Upper lobe of left lung (tissue), 6 donors: ENCODE data around the gene IRGM. TPM values are rescaled to one million over a fixed set of nuclear protein-coding genes. Genes with fewer than 3 reads are reported as not detected.
"Not testable (repeated sequence)": the region's sequence is repeated elsewhere in the genome, so short reads cannot be mapped to it uniquely, and the experiment has no call there.

Experiments used
- ATAC-seq, 2 donors: fragments of 200-7000 bp; cut with Tn5 transposase; one replicate each; pipeline ENCODE4 v1.9.1; 2022; ENCODE audit warnings: mild to moderate bottlenecking in 2 of 2, moderate library complexity in 2 of 2; ENCODE audit not compliant: low FRiP score in 2 of 2
- DNase-seq, 2 donors: peaks; one replicate each; pipeline ENCODE4 v3.0.0-alpha.2; 2019 to 2020
- H3K27ac ChIP-seq, 4 donors: fragments of 200-600 bp; sonication (generic); one replicate each; pipeline ENCODE4 v1.5.1; 2016 to 2019
- H3K27me3 ChIP-seq, 4 donors: fragments of 200-600 bp; sonication (generic); one replicate each; pipeline ENCODE4 v1.5.1; 2017 to 2019
- H3K36me3 ChIP-seq, 4 donors: fragments of 200-600 bp; sonication (generic); one replicate each; pipeline ENCODE4 v1.5.1; 2016 to 2019
- H3K4me1 ChIP-seq, 4 donors: fragments of 200-600 bp; sonication (generic); one replicate each; pipeline ENCODE4 v1.5.1; 2018 to 2019
- H3K4me3 ChIP-seq, 4 donors: fragments of 200-600 bp; sonication (generic); one replicate each; pipeline ENCODE4 v1.5.1; 2017 to 2019; ENCODE audit warnings: mild to moderate bottlenecking in 2 of 4, moderate library complexity in 1 of 4
- H3K9me3 ChIP-seq, 4 donors: fragments of 200-600 bp; sonication (generic); one replicate each; pipeline ENCODE4 v1.5.1; 2018 to 2019
- EP300 ChIP-seq, 4 donors: sonication (generic); formaldehyde crosslinking; IDR thresholded peaks; one replicate each; pipeline ENCODE4 v1.5.1; 2017; ENCODE audit warnings: antibody characterized with exemption in 4 of 4, control low read depth in 2 of 4
- POLR2A ChIP-seq, 4 donors: fragments of 450-650 bp; IDR thresholded peaks; one replicate each; pipeline ENCODE4 v1.5.1; 2016 to 2017; ENCODE audit warnings: antibody characterized with exemption in 4 of 4, mild to moderate bottlenecking in 2 of 4
- POLR2AphosphoS5 ChIP-seq, 2 donors: sonication (generic); formaldehyde crosslinking; IDR thresholded peaks; one replicate each; pipeline ENCODE4 v1.5.1; 2017; ENCODE audit warnings: antibody characterized with exemption in 2 of 2
- WGBS, 2 donors: methylation state at CpG; one replicate each; pipeline ENCODE4 v1.1.5; 2017 to 2018; 5-methylcytosine and 5-hydroxymethylcytosine counted together
- total RNA-seq, 6 donors: library from RNA; depleted of rRNA in 4 of 6; stranded (reverse); fragments of >200 nt in 4 of 6; gene quantifications; one replicate each; pipeline versions ENCODE4 v1.1.0 to v1.2.1, GENCODE V29; 2016 to 2021
- TF ChIP-seq, protein P1 (sequence below), 6 experiments: fragments of 450-650 bp in 4 of 6; fragments of 200-600 bp in 2 of 6; sonication (generic) in 2 of 6; IDR thresholded peaks; one replicate each; pipeline ENCODE4 v1.5.1; 2016 to 2019; ENCODE audit warnings: antibody characterized with exemption in 6 of 6
- donor health status: DM: no; HTN: no; CAD: no; lungs with moderate emphysema.
- donor health status: DM: no; HTN: yes; CAD: no; lungs with severe emphysema.

Gene IRGM, protein sequence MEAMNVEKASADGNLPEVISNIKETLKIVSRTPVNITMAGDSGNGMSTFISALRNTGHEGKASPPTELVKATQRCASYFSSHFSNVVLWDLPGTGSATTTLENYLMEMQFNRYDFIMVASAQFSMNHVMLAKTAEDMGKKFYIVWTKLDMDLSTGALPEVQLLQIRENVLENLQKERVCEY
- 1 to 10 TPM in 2 of 6 donors, under 1 TPM in 3, not detected in 1; 0.17 to 7.5 (median 0.71) TPM for total RNA-seq

DNA sequence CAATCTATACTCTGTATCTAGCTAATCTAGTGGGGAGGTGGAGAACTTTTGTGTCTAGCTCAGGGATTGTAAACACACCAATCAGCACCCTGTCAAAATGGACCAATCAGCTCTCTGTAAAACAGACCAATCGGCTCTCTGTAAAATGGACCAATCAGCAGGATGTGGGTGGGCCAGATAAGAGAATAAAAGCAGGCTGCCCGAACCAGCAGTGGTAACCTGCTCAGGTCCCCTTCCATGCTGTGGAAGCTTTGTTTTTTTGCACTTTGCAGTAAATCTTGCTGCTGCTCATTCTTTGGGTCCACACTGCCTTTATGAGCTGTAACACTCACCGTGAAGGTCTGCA is at the start of gene IRGM:
IRGM (plus strand) TSS at position 214 of the 346 bp plus-strand sequence. CDS start 1,603 bp downstream, outside the sequence.
- not testable (repeated sequence) for H3K36me3 ChIP-seq

DNA sequence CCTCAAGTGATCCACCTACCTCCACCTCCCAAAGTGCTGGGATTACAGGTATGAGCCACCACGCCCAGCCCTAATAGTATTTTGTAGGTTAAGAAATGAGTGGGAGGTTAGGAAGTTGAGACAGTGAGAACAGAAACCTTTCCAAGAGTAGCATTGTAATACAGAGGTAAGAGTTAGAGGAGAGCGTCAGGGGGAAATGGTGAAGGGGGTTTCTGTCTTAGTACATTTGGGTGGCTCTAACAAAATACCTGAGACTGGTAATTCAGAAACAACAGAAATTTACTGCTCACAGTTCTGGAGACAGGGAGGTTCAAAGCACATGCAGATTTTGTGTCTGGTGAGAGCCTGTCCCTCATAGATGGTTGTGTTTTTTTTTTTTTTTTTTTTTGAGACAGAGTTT is 48.9 kb upstream of the IRGM start:
- Histone ChIP-seq H3K27me3 (no peaks in the 10 kb centered on the region), H3K4me1 (peaks cover 0 to 13% (median 5%) of the 10 kb centered on the region in 4 donors), H3K4me3 (no peak overlapping the region), H3K36me3 (peaks cover 5 to 28% (median 13%) of the 10 kb centered on the region in 4 donors), H3K27ac (no peak overlapping the region), H3K9me3 (no peaks in the 10 kb centered on the region)
- no peak for ATAC-seq
- TF ChIP-seq, protein P1, sequence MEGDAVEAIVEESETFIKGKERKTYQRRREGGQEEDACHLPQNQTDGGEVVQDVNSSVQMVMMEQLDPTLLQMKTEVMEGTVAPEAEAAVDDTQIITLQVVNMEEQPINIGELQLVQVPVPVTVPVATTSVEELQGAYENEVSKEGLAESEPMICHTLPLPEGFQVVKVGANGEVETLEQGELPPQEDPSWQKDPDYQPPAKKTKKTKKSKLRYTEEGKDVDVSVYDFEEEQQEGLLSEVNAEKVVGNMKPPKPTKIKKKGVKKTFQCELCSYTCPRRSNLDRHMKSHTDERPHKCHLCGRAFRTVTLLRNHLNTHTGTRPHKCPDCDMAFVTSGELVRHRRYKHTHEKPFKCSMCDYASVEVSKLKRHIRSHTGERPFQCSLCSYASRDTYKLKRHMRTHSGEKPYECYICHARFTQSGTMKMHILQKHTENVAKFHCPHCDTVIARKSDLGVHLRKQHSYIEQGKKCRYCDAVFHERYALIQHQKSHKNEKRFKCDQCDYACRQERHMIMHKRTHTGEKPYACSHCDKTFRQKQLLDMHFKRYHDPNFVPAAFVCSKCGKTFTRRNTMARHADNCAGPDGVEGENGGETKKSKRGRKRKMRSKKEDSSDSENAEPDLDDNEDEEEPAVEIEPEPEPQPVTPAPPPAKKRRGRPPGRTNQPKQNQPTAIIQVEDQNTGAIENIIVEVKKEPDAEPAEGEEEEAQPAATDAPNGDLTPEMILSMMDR (IDR thresholded peaks at IDR 0.05) = no peak
- TF ChIP-seq POLR2AphosphoS5 (IDR thresholded peaks at IDR 0.05) = no peak
- no peak for TF ChIP-seq POLR2A (IDR thresholded peaks at IDR 0.05)
- no peak for TF ChIP-seq EP300 (IDR thresholded peaks at IDR 0.05)
- 89 to 96% methylated on average over 2 of the region's 2 CpGs for WGBS, 2 donors
- no peak for DNase-seq

More for the DNA sequence above, at the start of gene IRGM:
- not testable (repeated sequence) for H3K4me1 ChIP-seq, H3K9me3 ChIP-seq, H3K27me3 ChIP-seq, ATAC-seq, DNase-seq
- H3K27ac ChIP-seq = peak within 1 kb of the TSS in 1 of 4 donors; percentile 13
- WGBS, 2 donors = 38 to 60% methylated on average over 3 of the region's 3 CpGs
- H3K4me3 ChIP-seq = peak within 1 kb of the TSS in 2 of 4 donors; percentile 7 to 20

DNA sequence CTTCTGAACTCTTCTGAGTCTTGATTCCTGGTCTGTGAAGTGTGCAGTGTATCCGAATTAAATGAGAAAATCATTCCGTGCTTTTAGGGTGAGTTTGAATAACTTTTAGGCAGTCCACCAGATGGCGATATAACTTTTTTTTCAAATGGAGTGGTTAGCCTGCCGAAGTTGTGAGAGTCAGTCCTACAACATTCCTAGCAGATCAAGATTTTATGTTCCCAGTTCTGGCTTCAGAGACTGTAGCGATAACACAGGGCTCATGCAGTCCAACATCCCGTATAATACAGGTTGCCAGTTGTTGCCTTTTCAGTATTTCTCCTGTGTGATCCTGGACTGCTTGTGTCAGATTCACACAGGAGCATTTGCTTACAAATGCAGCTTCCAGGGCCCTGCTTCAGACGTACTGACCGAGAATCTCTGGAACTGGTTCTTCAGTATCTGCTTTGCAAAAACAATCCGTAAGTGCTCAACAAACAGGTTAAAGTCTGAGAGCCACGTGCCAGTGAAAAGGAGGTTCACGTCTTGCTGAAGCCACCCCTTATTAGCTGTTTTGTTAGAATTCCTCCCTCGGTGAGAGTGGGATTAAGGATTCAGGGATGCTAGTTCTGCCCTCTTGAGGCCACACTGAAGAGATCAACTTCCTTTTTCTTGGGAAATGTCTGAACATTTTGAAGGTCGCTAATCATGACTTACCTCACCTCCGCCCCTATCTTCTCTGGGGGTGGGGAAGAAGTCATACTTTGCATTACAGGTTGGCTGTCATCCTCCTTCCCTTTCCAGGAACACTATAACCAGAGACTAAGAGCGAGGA is 45.0 kb upstream of the IRGM start:
- no peak for DNase-seq
- WGBS, 2 donors = 9 to 12% methylated on average over 15 of the region's 15 CpGs
- peak overlapping the region in 3 of 4 donors; percentile 19 to 44 (median 40) for H3K4me3 ChIP-seq

DNA sequence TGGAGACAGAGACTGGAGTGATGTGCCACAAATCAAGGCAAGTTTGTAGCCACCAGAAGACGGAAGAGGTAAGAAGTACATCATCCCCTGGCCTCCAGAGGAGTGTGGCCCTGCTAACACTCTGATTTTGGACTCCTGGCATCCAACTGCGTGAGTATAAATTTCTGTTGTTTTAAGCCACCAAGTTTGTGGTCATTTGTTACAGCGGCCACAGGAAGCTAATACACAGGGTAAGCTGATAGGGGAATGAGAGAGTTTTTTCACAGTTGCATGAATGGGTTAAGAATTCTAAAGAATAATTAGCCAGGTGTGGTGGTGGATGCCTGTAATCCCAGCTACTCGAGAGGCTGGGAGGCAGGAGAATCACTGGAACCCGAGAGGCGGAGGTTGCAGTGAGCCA is 41.9 kb upstream of the IRGM start:
- TF ChIP-seq POLR2AphosphoS5 (IDR thresholded peaks at IDR 0.05) (no peak), EP300 (IDR thresholded peaks at IDR 0.05) (no peak), POLR2A (IDR thresholded peaks at IDR 0.05) (no peak)
- TF ChIP-seq, protein P1 (IDR thresholded peaks at IDR 0.05) = no peak
- ATAC-seq (no peak), DNase-seq (no peak)
- Histone ChIP-seq H3K27ac (no peak overlapping the region), H3K36me3 (no peaks in the 10 kb centered on the region), H3K4me3 (no peak overlapping the region), H3K4me1 (peaks cover 0 to 13% (median 5%) of the 10 kb centered on the region in 4 donors), H3K27me3 (no peaks in the 10 kb centered on the region), H3K9me3 (no peaks in the 10 kb centered on the region)
- 93 to 94% methylated on average over 6 of the region's 6 CpGs for WGBS, 2 donors

More for the DNA sequence above, 45.0 kb upstream of the IRGM start:
- TF ChIP-seq POLR2A (IDR thresholded peaks at IDR 0.05) = no peak
- no peak for TF ChIP-seq POLR2AphosphoS5 (IDR thresholded peaks at IDR 0.05)
- TF ChIP-seq, protein P1 (IDR thresholded peaks at IDR 0.05) = peak; percentile 12 to 61 (median 44)
- ATAC-seq = peak; percentile 88 to 93
- H3K27me3 ChIP-seq = no peaks in the 10 kb centered on the region
- peaks cover 0 to 15% (median 4%) of the 10 kb centered on the region in 4 donors for H3K36me3 ChIP-seq
- no peaks in the 10 kb centered on the region for H3K9me3 ChIP-seq
- peak overlapping the region in 3 of 4 donors; percentile 40 to 65 (median 52) for H3K27ac ChIP-seq
- H3K4me1 ChIP-seq = peaks cover 0 to 13% (median 5%) of the 10 kb centered on the region in 4 donors

DNA sequence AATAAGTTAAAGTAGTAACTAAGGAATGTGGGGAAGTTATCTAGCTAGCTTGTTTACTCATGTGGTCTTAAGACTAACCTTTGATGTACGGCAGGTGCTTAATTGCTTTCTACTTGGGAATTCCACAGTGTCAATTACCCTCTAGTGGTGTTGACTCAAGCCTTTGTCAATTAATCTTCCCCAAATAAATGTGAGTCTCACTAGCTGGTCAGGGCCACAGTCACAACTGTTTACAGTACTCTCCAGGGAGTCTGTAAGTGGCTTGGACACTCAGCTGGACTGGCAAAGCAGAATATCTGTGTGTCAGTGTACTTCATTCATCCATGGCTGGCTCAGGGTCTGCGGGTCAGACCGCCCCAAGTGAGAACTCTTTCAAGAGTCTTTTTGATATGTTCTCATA is 37.0 kb upstream of the IRGM start:
- ATAC-seq (no peak), DNase-seq (no peak)
- Histone ChIP-seq H3K27ac (no peak overlapping the region), H3K27me3 (no peaks in the 10 kb centered on the region), H3K9me3 (no peaks in the 10 kb centered on the region), H3K4me1 (no peaks in the 10 kb centered on the region), H3K36me3 (no peaks in the 10 kb centered on the region), H3K4me3 (no peak overlapping the region)
- TF ChIP-seq EP300 (IDR thresholded peaks at IDR 0.05) (no peak), POLR2A (IDR thresholded peaks at IDR 0.05) (no peak)
- WGBS, 2 donors = 67 to 75% methylated on average over 3 of the region's 3 CpGs
